HG03575 (cell line): ENCODE results near the gene DCLK3.
A peak's percentile ranks its signal among the peaks of the same experiment; 100 is the strongest.

Experiments used
- ATAC-seq: cut with Tn5 transposase; IDR thresholded peaks from one replicate; pipeline ENCODE4 v1.9.1; 2021; ENCODE audit not compliant: unreplicated experiment, insufficient number of reproducible peaks, low FRiP score; ENCODE audit errors: extremely low read depth

Gene DCLK3

DNA sequence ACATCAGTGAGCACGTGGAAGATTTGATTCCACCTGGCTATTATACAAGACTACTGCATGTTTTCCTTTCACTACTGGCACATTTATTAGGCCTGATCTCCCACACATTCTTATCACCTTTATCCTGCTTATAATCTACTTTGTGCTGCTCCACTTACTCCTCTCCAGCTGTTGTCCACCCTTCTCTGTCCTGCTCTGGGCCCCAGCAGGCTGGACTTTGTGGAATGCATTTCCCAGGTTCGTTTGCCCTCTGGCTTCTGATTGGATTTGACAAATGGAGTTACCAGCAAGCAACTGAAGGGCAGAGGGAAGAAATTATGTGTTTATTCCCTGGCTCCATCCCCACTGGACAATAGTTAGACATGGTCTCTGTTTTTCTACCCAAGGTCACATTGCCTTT is 75.5 kb downstream of the DCLK3 start:
- ATAC-seq = no peak

GRCh38 chr3:36686516-36686915 is 77.8 kb downstream of the DCLK3 start:
- ATAC-seq = no peak

DNA sequence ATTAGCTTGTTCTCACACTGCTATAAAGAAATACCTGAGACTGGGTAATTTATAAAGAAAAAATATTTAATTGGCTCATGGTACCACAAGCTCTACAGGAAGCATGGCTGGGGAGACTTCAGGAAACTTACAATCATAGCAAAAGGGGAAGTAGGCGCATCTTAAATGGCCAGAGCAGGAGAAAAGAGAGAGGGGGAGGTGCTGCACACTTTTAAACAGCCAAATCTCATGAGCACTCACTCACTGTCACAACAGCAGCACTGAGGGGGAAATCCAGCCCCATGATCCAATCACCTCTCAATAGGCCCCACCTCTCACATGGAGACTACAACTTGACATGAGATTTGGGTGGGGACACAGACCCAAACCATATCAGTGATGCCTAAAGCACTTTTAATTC is 82.5 kb downstream of the DCLK3 start:
- ATAC-seq = no peak

- no peak for ATAC-seq
Observed at GRCh38 chr3:36680952-36681351, 83.4 kb downstream of the DCLK3 start.

DNA sequence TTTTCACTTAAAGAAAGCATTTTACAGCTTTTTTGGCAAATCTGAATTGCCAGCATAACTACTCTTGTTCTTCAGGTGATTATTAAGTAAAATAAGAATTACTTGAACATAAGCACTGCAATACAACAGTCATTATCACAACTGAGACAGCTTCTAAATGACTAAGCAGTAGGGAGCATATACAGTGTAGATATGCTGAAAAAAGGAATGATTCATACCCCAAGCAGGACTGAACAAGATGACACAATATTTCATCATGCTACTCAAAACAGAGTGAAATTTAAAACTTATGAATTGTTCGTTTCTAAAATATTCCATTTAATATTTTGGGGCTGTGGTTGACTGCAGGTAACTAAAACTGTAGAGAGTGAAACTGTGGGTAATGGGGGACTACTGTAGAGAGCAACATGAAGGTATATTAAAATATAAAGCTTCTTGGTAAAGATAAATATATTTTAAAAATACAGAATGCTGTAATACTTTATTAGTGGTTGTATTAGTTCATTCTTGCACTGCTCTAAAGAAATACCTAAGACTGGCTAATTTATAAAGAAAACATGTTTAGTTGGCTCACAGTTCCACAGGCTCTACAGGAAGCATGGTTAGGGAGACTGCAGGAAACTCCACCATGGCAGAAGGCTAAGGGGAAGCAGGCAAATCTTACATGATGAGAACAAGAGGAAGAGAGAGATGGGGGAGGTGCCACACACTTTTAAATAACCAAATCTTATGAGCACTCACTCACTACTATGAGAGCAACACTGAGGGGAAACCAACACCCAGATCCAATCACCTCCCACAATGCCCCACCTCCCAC is 84.8 kb downstream of the DCLK3 start:
- ATAC-seq = no peak

- ATAC-seq = no peak
Observed at GRCh38 chr3:36678216-36679013, 85.9 kb downstream of the DCLK3 start.

DNA sequence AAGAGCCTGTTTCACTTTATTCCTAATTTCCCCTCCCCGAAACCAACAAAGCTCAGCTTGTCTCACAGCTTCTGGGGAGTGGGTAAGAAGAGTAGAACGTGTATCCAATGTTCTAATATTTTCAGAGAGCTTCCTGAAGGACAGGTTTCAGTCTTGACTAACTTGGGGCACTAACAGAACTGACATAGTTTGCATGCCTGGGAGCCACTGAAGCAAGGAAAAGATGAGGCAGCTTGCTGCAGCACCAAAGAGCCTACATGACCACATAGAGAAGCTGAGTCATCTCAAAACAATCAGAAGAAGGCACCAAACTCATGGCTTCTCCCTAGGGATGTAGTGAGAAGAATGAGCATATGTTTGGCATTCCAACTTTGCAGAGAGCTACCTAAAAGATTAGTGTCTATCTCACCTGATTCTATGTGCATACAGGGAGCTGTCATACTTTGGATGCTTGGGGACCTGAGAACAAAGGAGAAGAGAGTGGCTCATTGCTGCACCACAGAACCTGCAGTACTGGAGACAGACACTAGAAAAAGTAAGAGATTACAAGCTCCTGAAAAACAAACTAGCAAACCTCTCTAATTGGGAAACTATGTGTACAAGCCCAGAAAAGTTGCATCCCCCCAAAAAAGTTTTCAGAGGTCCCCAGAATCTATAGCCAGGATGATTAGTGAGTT is 86.9 kb downstream of the DCLK3 start:
- peak; percentile 75 for ATAC-seq

DNA sequence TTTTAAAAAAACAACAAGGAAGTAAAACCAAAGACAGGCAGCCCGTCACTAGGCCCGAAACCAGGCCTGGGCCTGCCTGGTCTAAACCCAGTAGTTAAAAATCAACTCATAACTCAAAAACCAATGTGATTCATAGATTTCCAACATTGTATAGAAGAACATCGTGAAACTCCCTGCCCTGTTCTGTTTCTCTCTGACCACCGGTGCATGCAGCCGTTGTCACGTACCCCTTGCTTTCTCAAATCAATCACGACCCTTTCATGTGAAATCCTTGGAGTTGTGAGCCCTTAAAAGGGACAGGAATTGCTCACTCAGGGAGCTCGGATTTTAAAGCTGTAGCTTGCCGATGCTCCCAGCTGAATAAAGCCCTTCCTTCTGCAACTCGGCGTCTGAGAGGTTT is 89.5 kb downstream of the DCLK3 start:
- ATAC-seq = no peak

- ATAC-seq = no peak
Observed at GRCh38 chr3:36669764-36670163, 94.6 kb downstream of the DCLK3 start.

DNA sequence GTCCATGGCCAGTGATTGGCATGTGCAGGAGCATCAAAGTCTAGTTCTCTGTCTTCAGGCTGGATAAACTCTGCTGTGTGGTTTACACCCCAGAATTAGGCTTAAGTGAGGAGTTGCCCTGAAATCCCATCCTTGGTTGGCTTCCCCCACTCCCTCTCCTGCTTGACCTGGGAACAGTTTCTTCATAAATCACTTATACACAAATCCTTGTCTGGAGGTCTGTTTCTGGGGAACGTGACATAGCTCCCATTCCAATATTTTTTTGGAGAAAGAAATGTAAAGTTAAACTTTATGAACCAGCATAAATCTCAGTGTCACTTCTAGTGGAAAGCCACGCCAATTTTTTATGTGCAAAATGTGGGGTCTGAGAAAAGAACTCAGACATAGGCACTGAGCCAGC is 98.2 kb downstream of the DCLK3 start:
- no peak for ATAC-seq

GRCh38 chr3:36663666-36664291 is 100.6 kb downstream of the DCLK3 start:
- ATAC-seq = no peak

DNA sequence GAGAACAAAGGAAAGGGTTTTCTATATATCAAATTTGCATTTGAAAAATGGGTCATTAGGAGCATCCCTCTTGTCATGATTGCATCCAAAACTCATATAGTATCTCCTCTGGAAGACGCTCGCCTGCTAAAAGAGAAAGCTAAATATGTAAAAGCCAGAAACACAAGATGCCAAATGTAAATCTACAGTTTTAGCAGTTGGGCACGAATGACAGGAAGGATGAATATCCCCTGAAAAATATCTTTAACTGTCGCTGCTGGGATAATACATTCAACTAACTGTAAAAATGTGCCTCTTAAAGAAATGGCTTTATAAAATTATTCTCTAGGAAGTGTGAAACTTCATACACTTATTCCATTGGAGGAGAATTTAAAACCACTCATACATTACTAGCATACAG is 101.7 kb downstream of the DCLK3 start:
- no peak for ATAC-seq
